ENCODE results near the gene KIAA1217.

The KIAA1217 gene

GRCh38 chr10:24462889-24463552 is 254.1 kb downstream of the KIAA1217 start:
- peak in 1 of 2 experiments; percentile 45 for DNase-seq (ENCODE audit: low read depth in 1 of 2, low spot score in 1 of 2)
- TF ChIP-seq JUND (IDR thresholded peaks at IDR 0.05; ENCODE audit: low read depth): no peak
- in situ Hi-C loops (cut with HindIII; ENCODE audit: low pct_unique_long_range_greater_than_20kb, low sequenced_read_pairs): no loop called here

GRCh38 chr10:24463611-24464426 is 254.9 kb downstream of the KIAA1217 start:
- in situ Hi-C loops (cut with HindIII; ENCODE audit: low pct_unique_long_range_greater_than_20kb, low sequenced_read_pairs): no loop called here

GRCh38 chr10:24465124-24465874 is 256.4 kb downstream of the KIAA1217 start:
- TF ChIP-seq JUND (IDR thresholded peaks at IDR 0.05; ENCODE audit: low read depth): no peak
- in situ Hi-C loops (cut with HindIII; ENCODE audit: low pct_unique_long_range_greater_than_20kb, low sequenced_read_pairs): no loop called here
- peak in 1 of 2 experiments; percentile 63 for DNase-seq (ENCODE audit: low read depth in 1 of 2, low spot score in 1 of 2)

More at GRCh38 chr10:24463611-24464426, 254.9 kb downstream of the KIAA1217 start:
- DNase-seq (ENCODE audit: low read depth in 1 of 2, low spot score in 1 of 2): peak in 1 of 2 experiments; percentile 86
- TF ChIP-seq JUND (IDR thresholded peaks at IDR 0.05; ENCODE audit: low read depth): no peak

GRCh38 chr10:24465891-24466818 is 257.2 kb downstream of the KIAA1217 start:
- DNase-seq (ENCODE audit: low read depth in 1 of 2, low spot score in 1 of 2): peak in 1 of 2 experiments; percentile 78
- no peak for TF ChIP-seq JUND (IDR thresholded peaks at IDR 0.05; ENCODE audit: low read depth)

DNA sequence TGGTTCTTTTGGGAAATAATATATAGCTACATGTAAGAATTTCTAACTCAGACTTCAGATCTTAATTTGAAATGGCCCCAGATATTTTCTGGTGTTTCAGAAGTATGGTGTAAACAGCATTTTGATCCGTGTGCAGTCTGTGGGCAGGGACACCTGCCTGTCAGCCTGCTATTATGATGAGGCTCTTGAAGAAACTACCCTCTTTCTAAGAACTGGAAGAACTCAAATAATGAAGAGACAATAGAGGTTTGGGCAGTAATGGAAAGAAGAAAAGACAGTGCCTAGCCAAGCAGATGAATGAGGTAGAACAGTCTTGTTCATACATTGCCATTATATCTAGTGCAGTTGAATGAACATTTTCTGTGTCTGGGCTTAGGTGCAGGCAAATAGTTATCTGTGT is 258.2 kb downstream of the KIAA1217 start:
- in situ Hi-C loops (cut with HindIII; ENCODE audit: low pct_unique_long_range_greater_than_20kb, low sequenced_read_pairs): no loop called here
- no peak for TF ChIP-seq JUND (IDR thresholded peaks at IDR 0.05; ENCODE audit: low read depth)
- no peak for DNase-seq (ENCODE audit: low read depth in 1 of 2, low spot score in 1 of 2)

More at GRCh38 chr10:24465891-24466818, 257.2 kb downstream of the KIAA1217 start:
- in situ Hi-C loops (cut with HindIII; ENCODE audit: low pct_unique_long_range_greater_than_20kb, low sequenced_read_pairs): no loop called here

DNA sequence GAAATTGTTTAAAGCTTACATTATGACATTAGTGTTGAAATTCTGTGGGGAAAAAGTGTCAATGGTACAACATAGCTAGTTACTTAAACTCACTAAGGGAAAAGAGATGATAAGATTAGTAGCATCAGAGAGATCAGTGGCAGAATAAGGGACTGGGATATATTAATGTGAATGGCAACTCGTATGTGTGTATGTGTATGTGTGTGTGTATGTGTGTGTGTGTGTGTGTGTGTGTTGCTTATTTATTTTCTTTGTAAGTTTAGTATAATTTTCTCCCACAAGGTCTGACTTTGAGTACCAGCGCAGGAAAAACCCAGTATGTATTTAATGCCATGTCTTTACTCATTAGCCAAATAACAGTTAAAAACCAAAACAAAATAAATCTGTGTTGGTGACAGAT is 258.7 kb downstream of the KIAA1217 start:
- TF ChIP-seq JUND (IDR thresholded peaks at IDR 0.05; ENCODE audit: low read depth): no peak
- no peak for DNase-seq (ENCODE audit: low read depth in 1 of 2, low spot score in 1 of 2)
- in situ Hi-C loops (cut with HindIII; ENCODE audit: low pct_unique_long_range_greater_than_20kb, low sequenced_read_pairs): no loop called here

DNA sequence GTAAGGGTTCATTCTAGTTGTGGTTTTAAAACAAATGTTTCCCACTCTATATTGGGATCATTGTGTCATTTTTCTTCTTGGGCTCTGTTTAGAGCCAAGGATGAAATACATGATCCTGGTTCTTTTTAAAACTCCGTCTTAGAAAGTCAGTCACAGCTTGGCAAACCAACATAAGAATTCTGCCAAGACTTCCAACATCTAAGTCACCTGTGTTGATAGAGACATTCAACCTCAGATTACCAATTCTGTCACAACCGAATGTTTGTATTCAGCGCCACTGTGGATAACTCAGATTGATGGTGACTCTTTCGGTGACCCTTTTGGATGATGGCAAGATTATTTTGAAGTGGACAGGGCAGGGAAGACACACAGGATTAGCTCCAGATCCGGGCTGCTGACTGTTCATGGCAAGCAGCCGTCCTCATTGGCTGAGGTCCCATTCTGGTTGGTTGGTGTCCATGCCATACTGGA is 259.4 kb downstream of the KIAA1217 start:
- no peak for DNase-seq (ENCODE audit: low read depth in 1 of 2, low spot score in 1 of 2)
- in situ Hi-C loops (cut with HindIII; ENCODE audit: low pct_unique_long_range_greater_than_20kb, low sequenced_read_pairs): no loop called here
- no peak for TF ChIP-seq JUND (IDR thresholded peaks at IDR 0.05; ENCODE audit: low read depth)

DNA sequence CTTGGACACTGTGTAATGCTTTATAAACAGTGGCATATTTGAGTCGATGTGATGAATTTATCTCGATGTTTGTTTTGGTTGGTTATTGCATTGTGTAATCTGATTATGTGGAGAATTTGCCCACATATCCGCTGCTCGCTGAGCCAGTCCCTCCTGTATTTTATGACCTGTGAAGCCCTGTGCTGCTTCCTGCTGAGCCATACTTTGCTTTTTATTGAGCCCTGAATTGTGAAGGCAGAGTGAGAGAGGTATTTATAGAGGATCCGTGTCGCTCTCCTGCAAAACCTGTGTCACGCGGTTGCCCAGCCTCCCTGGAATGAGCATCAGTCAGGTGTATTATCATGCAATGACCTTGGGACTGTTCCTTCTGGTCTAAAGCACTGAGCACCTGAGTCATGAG is 261.1 kb downstream of the KIAA1217 start:
- DNase-seq (ENCODE audit: low read depth in 1 of 2, low spot score in 1 of 2): peak; percentile 23 to 83
- TF ChIP-seq JUND (IDR thresholded peaks at IDR 0.05; ENCODE audit: low read depth): peak; percentile 69; the same call in 1 of the 2 replicates
- in situ Hi-C loops (cut with HindIII; ENCODE audit: low pct_unique_long_range_greater_than_20kb, low sequenced_read_pairs): no loop called here

GRCh38 chr10:24475598-24475997 is 266.7 kb downstream of the KIAA1217 start:
- DNase-seq (ENCODE audit: low read depth in 1 of 2, low spot score in 1 of 2): no peak
- in situ Hi-C loops (cut with HindIII; ENCODE audit: low pct_unique_long_range_greater_than_20kb, low sequenced_read_pairs): no loop called here
- no peak for TF ChIP-seq JUND (IDR thresholded peaks at IDR 0.05; ENCODE audit: low read depth)

DNA sequence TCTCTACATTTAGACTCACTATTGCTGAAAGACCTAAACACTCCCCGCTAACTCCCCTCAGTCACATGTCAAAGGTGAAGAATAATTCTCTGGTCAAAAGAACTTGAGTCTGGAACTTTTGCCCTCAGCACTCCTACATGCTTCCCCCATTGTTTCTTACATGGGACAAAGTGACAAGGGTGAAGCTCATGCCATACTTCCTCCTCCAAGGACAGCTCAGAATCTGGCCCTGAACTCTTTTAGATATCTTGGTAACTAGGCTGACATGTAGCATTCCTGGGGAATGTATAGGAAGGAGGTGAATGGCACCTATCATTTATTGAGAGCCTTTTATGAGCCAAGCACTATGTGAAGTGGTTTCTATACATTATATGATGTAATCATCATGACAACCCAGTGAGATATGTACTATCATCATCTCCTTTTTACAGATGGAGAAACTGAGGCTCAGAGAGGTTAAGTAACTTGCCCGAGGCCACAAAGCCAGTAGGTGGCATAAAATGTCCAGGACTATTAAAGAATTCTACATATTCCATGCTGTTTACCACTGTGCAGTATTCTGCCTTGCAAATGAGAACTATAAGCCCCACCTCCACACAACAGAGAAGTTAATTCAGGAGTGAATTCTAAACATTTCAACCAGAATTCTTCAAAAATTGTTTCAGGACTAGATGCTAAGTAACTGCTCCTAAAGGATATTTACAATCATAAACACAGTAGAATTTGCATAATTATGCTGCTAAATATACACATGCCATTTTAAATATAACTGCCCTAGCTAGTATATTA is 268.2 kb downstream of the KIAA1217 start:
- in situ Hi-C loops (cut with HindIII; ENCODE audit: low pct_unique_long_range_greater_than_20kb, low sequenced_read_pairs): no loop called here
- no peak for DNase-seq (ENCODE audit: low read depth in 1 of 2, low spot score in 1 of 2)
- no peak for TF ChIP-seq JUND (IDR thresholded peaks at IDR 0.05; ENCODE audit: low read depth)

DNA sequence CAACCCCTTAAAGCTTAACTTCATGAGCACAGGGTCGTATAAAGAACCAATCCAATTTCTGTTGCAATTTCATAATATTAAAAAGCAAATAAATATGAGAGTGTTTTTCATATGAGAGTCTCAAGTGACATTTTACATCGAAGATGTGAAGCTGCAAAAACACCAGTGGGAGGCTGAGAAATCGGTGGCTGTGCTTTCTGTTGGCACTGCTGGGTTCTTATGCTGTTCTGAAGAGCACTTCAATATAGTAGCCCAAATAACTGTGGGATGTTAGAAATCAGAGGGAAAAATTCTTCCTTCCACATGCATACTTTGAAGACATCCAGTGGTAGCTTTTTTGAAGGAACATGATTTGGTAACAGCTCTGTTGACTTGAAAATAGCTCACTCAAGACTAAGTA is 269.0 kb downstream of the KIAA1217 start:
- TF ChIP-seq JUND (IDR thresholded peaks at IDR 0.05; ENCODE audit: low read depth): no peak
- in situ Hi-C loops (cut with HindIII; ENCODE audit: low pct_unique_long_range_greater_than_20kb, low sequenced_read_pairs): no loop called here
- DNase-seq (ENCODE audit: low read depth in 1 of 2, low spot score in 1 of 2): no peak
